ENCODE data around the gene CCDC112. TPM values are rescaled to one million over a fixed set of nuclear protein-coding genes. Genes with fewer than 3 reads are reported as not detected.

CCDC112 gene
- polyA plus RNA-seq, 2 of the 4 experiments (the other 2 are of a cell fraction) = 5.8 to 8.6 TPM

- ChIA-PET CTCF (no interaction called here), POLR2A (no interaction called here)
- DNase-seq (ENCODE audit: low read depth in 1 of 2, low spot score in 1 of 2) (no peak), FAIRE-seq (no peak), ATAC-seq (no peak)
- H3K4me1 ChIP-seq = 0 out of 3 replicates have a peak, but pooled peaks cover 3% of the 10 kb centered on the region
- no peak overlapping the region for H3K4me3 ChIP-seq
- WGBS (ENCODE audit: missing lambda C conversion rate) = 90% methylated on average over 3 of the region's 3 CpGs
- H3K4me2 ChIP-seq = no peak overlapping the region
- no peaks in the 10 kb centered on the region for H3K9me3 ChIP-seq
- TF ChIP-seq MAFK (IDR thresholded peaks at IDR 0.05; ENCODE audit: partially characterized antibody) = no peak
- no peak for TF ChIP-seq EHF (CRISPR knock-in tag; IDR thresholded peaks at IDR 0.05)
- no peak for TF ChIP-seq JUNB (IDR thresholded peaks at IDR 0.05)
- no peak for TF ChIP-seq USF2 (IDR thresholded peaks at IDR 0.05)
- no peak for TF ChIP-seq EP300 (IDR thresholded peaks at IDR 0.05)
- no peak for TF ChIP-seq HEYL (CRISPR knock-in tag; IDR thresholded peaks at IDR 0.05)
- no peak for TF ChIP-seq E2F6 (IDR thresholded peaks at IDR 0.05; ENCODE audit: borderline replicate concordance, low read depth)
- no peak for TF ChIP-seq SMC3 (IDR thresholded peaks at IDR 0.05)
- no peak for TF ChIP-seq ZNF302 (CRISPR knock-in tag; IDR thresholded peaks at IDR 0.05)
- TF ChIP-seq ZFP36 (IDR thresholded peaks at IDR 0.05; ENCODE audit: borderline replicate concordance, partially characterized antibody) = no peak
- no peak for TF ChIP-seq HDAC2 (IDR thresholded peaks at IDR 0.05)
- H3K27ac ChIP-seq = no peak overlapping the region
Measured at GRCh38 chr5:115272297-115272958, 24.0 kb downstream of the CCDC112 start.

GRCh38 chr5:115271295-115272050, 25.0 kb downstream of the CCDC112 start:
- Histone ChIP-seq H3K4me2 (no peak overlapping the region), H3K9me3 (no peaks in the 10 kb centered on the region), H3K27ac (no peak overlapping the region), H3K4me1 (0 out of 3 replicates have a peak, but pooled peaks cover 3% of the 10 kb centered on the region), H3K4me3 (no peak overlapping the region)
- FAIRE-seq (no peak), ATAC-seq (no peak), DNase-seq (ENCODE audit: low read depth in 1 of 2, low spot score in 1 of 2) (no peak)
- no peak for TF ChIP-seq RAD21 (conservative IDR thresholded peaks at IDR 0.05 in 1 of 2, IDR thresholded peaks at IDR 0.05 in 1 of 2)
- TF ChIP-seq GATA3 (IDR thresholded peaks at IDR 0.05; ENCODE audit: borderline replicate concordance) = no peak
- TF ChIP-seq CBX2 (IDR thresholded peaks at IDR 0.05; ENCODE audit: borderline replicate concordance, low read depth) = no peak
- TF ChIP-seq CBX8 (IDR thresholded peaks at IDR 0.05) = no peak
- TF ChIP-seq ZC3H11A (IDR thresholded peaks at IDR 0.05) = no peak
- no peak for TF ChIP-seq USF2 (IDR thresholded peaks at IDR 0.05)
- TF ChIP-seq ZFP36 (IDR thresholded peaks at IDR 0.05; ENCODE audit: borderline replicate concordance, partially characterized antibody) = no peak
- no peak for TF ChIP-seq HOXB5 (CRISPR knock-in tag; IDR thresholded peaks at IDR 0.05)
- 95% methylated on average over 6 of the region's 6 CpGs for WGBS (ENCODE audit: missing lambda C conversion rate)
- ChIA-PET CTCF (no interaction called here), POLR2A (no interaction called here)

- Histone ChIP-seq H3K9me3 (no peaks in the 10 kb centered on the region), H3K4me3 (no peak overlapping the region), H3K27ac (no peak overlapping the region), H3K4me1 (0 out of 3 replicates have a peak, but pooled peaks cover 3% of the 10 kb centered on the region), H3K4me2 (no peak overlapping the region)
- POLR2A ChIA-PET = no interaction called here
- CTCF ChIA-PET = no interaction called here
- ATAC-seq (no peak), DNase-seq (ENCODE audit: low read depth in 1 of 2, low spot score in 1 of 2) (no peak), FAIRE-seq (no peak)
- TF ChIP-seq HES2 (IDR thresholded peaks at IDR 0.05) = no peak
- TF ChIP-seq RFX5 (IDR thresholded peaks at IDR 0.05) = no peak
- TF ChIP-seq CHD2 (IDR thresholded peaks at IDR 0.05; ENCODE audit: low read length, partially characterized antibody) = no peak
- no peak for TF ChIP-seq REST (IDR thresholded peaks at IDR 0.05)
Measured at GRCh38 chr5:115267617-115268016, 28.8 kb downstream of the CCDC112 start.

Measured in A549 (cell line).